H1 (cell line): ENCODE results near the gene KLHDC8B. TPM values are rescaled to one million over a fixed set of nuclear protein-coding genes. Genes with fewer than 3 reads are reported as not detected.

Experiments used
- CTCF ChIP-seq, 3 experiments: IDR thresholded peaks; 1 replicate in 2 of 3; 2 replicates in 1 of 3; pipeline versions ENCODE4 v1.5.1 to v1.6.1; 2011; ENCODE audit warnings: low read length in 3 of 3, mild to moderate bottlenecking in 3 of 3, inconsistent platforms in 2 of 3, low read depth in 1 of 3, moderate library complexity in 1 of 3; ENCODE audit not compliant: insufficient read depth in 1 of 3; ENCODE audit errors: control extremely low read depth in 1 of 3
- RBBP5 ChIP-seq: IDR thresholded peaks from 2 replicates; pipeline ENCODE4 v1.7.1; 2012; ENCODE audit warnings: low read depth, mild to moderate bottlenecking, inconsistent platforms, low read length, moderate library complexity, borderline replicate concordance
- polyA plus RNA-seq, 7 experiments: library from polyadenylated mRNA; depleted of rRNA in 3 of 7; stranded (reverse) in 5 of 7; unstranded in 2 of 7; fragments of >200 nt in 5 of 7; fragments of 200-250 nt in 2 of 7; gene quantifications; 1 replicate in 5 of 7; 2 replicates in 1 of 7; 4 replicates in 1 of 7; pipeline versions ENCODE4 v1.2.1 to v1.2.3, GENCODE V29; 2011 to 2013; ENCODE audit warnings: missing spikeins in 2 of 7, mixed read lengths in 2 of 7
- total RNA-seq: library from RNA; stranded (reverse); fragmentation: NEBNext Ultra II Directional; extraction: Animal tissue kit (Norgen Biotek cat#: 25700); gene quantifications from 2 replicates; pipeline ENCODE4 v1.2.1, GENCODE V29; 2021

KLHDC8B gene
- total and polyA plus RNA-seq, 2 of the 8 experiments (the other 6 are each of a cell fraction or from before 2014, with no cell fraction given), result 15.8 to 21.3 TPM

DNA sequence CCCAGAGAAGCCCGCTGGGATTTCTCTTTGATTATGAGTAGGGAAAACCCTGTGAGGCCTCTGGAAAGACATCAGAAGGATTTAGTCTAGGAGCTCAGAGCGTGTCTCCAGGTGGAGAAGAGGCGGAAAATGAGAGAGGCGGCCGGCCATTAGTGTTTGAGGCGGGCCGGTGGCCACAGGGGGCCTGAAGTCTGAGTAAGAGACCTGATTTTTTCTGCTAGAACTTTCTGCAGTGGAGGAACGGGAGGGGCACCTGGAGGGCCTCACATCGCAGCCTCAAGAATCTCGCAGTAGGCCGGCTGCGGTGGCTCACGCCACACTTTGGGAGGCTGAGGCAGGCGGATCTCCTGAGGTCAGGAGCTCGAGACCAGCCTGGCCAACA lies 28.5 kb downstream of the KLHDC8B start (continued):
- TF ChIP-seq CTCF (IDR thresholded peaks at IDR 0.05; ENCODE audit: control extremely low read depth in 1 of 3, insufficient read depth in 1 of 3, low read depth in 1 of 3, low read length in 3 of 3) (no peak), RBBP5 (no peak)
